GM23338 (cell line): ENCODE results near the gene CMIP. TPM values are rescaled to one million over a fixed set of nuclear protein-coding genes. Genes with fewer than 3 reads are reported as not detected.

Experiments
- ATAC-seq: fragments of 200-7000 bp; cut with Tn5 transposase; 3 replicates; pipeline ENCODE4 v1.9.1; 2020
- DNase-seq: peaks from one replicate; pipeline ENCODE4 v3.0.0-alpha.2; 2015; ENCODE audit warnings: low spot score
- H2AFZ ChIP-seq: fragments of 200-600 bp; sonication (generic); 2 replicates; pipeline ENCODE4 v1.8.0; 2016; ENCODE audit warnings: antibody characterized with exemption, mild to moderate bottlenecking, moderate library complexity
- H3F3A ChIP-seq: fragments of 200-600 bp; sonication (generic); replicated peaks from 2 replicates; pipeline ENCODE4 v1.8.0; 2017; ENCODE audit warnings: antibody characterized with exemption, mixed run types, low read depth
- H3K27ac ChIP-seq: fragments of 200-600 bp; sonication (generic); 2 replicates; pipeline ENCODE4 v1.6.1; 2016; ENCODE audit warnings: low read depth
- H3K27me3 ChIP-seq: fragments of 200-600 bp; sonication (generic); 2 replicates; pipeline ENCODE4 v1.8.0; 2016; ENCODE audit warnings: mild to moderate bottlenecking, mixed run types, moderate library complexity; ENCODE audit not compliant: insufficient read depth
- H3K36me3 ChIP-seq: fragments of 200-600 bp; sonication (generic); 2 replicates; pipeline ENCODE4 v1.8.0; 2016; ENCODE audit warnings: mild to moderate bottlenecking; ENCODE audit not compliant: insufficient read depth
- H3K4me1 ChIP-seq: fragments of 200-600 bp; sonication (generic); 2 replicates; pipeline ENCODE4 v1.8.0; 2016; ENCODE audit warnings: mild to moderate bottlenecking, moderate library complexity; ENCODE audit not compliant: insufficient read depth
- H3K4me2 ChIP-seq: fragments of 200-600 bp; sonication (generic); 2 replicates; pipeline ENCODE4 v1.7.1; 2017; ENCODE audit warnings: mixed run types
- H3K4me3 ChIP-seq: fragments of 200-600 bp; sonication (generic); 2 replicates; pipeline ENCODE4 v1.6.1; 2016; ENCODE audit warnings: mixed run types
- H3K79me2 ChIP-seq: fragments of 200-600 bp; sonication (generic); replicated peaks from 2 replicates; pipeline ENCODE4 v1.8.0; 2017; ENCODE audit warnings: mild to moderate bottlenecking; ENCODE audit not compliant: insufficient read depth
- H3K9me2 ChIP-seq: fragments of 200-600 bp; sonication (generic); 2 replicates; pipeline ENCODE4 v1.8.0; 2017; ENCODE audit not compliant: insufficient read depth
- H4K20me1 ChIP-seq: fragments of 200-600 bp; sonication (generic); replicated peaks from 2 replicates; pipeline ENCODE4 v1.8.0; 2017; ENCODE audit warnings: mild to moderate bottlenecking; ENCODE audit not compliant: insufficient read depth
- H3K27ac Mint-ChIP-seq: 2 replicates; pipeline ENCODE4 v1.8.0; 2020; ENCODE audit warnings: inconsistent platforms, mild to moderate bottlenecking, moderate library complexity, mixed read lengths
- H3K27me3 Mint-ChIP-seq: 3 replicates; pipeline ENCODE4 v1.8.0; 2022; ENCODE audit warnings: low read depth, mild to moderate bottlenecking, moderate library complexity, mixed read lengths, inconsistent platforms; ENCODE audit not compliant: insufficient read depth, poor library complexity
- H3K36me3 Mint-ChIP-seq: 3 replicates; pipeline ENCODE4 v1.8.0; 2021; ENCODE audit warnings: low read depth, mild to moderate bottlenecking, inconsistent platforms, moderate library complexity, mixed read lengths
- H3K4me1 Mint-ChIP-seq: 3 replicates; pipeline ENCODE4 v1.8.0; 2020; ENCODE audit warnings: mild to moderate bottlenecking, inconsistent platforms, mixed read lengths
- H3K4me3 Mint-ChIP-seq: 3 replicates; pipeline ENCODE4 v1.8.0; 2021; ENCODE audit warnings: moderate library complexity, mild to moderate bottlenecking, inconsistent platforms, mixed read lengths
- H3K9me3 Mint-ChIP-seq: 3 replicates; pipeline ENCODE4 v1.8.0; 2020; ENCODE audit warnings: moderate library complexity, mild to moderate bottlenecking, inconsistent platforms, mixed read lengths
- CREB1 ChIP-seq: fragments of 250-450 bp; sonication (Bioruptor Pico); IDR thresholded peaks from 2 replicates; pipeline ENCODE4 v1.5.0; 2020; ENCODE audit warnings: low read depth, mild to moderate bottlenecking, moderate library complexity
- CTCF ChIP-seq, 2 experiments: fragments of 200-600 bp in 1 of 2; sonication (generic) in 1 of 2; conservative IDR thresholded peaks; 2 replicates each; pipeline versions ENCODE4 v1.5.1 to v1.6.1; 2016 to 2017; ENCODE audit warnings: antibody characterized with exemption in 2 of 2, low read depth in 2 of 2, mild to moderate bottlenecking in 2 of 2, moderate library complexity in 1 of 2
- ETS1 ChIP-seq: IDR thresholded peaks from 2 replicates; pipeline ENCODE4 v1.6.1; 2016; ENCODE audit warnings: antibody characterized with exemption
- EZH2 ChIP-seq: fragments of 200-600 bp; sonication (generic); IDR thresholded peaks from one replicate; pipeline ENCODE4 v1.8.0; 2017; ENCODE audit warnings: antibody characterized with exemption, mild to moderate bottlenecking, low read depth; ENCODE audit not compliant: unreplicated experiment
- EZH2phosphoT487 ChIP-seq: fragments of 200-600 bp; sonication (generic); IDR thresholded peaks from one replicate; pipeline ENCODE4 v1.8.1; 2018; ENCODE audit warnings: antibody characterized with exemption; ENCODE audit not compliant: unreplicated experiment
- JUNB ChIP-seq: IDR thresholded peaks from one replicate; pipeline ENCODE4 v1.6.1; 2016; ENCODE audit warnings: antibody characterized with exemption; ENCODE audit not compliant: unreplicated experiment
- NANOG ChIP-seq: IDR thresholded peaks from 2 replicates; pipeline ENCODE4 v1.6.1; 2016; ENCODE audit warnings: antibody characterized with exemption, borderline replicate concordance
- POLR2AphosphoS5 ChIP-seq: IDR thresholded peaks from 2 replicates; pipeline ENCODE4 v1.6.1; 2016; ENCODE audit warnings: antibody characterized with exemption, low read depth
- REST ChIP-seq: IDR thresholded peaks from one replicate; pipeline ENCODE4 v1.6.1; 2018; ENCODE audit warnings: antibody characterized with exemption; ENCODE audit not compliant: unreplicated experiment
- STAT1 ChIP-seq: IDR thresholded peaks from one replicate; pipeline ENCODE4 v1.6.1; 2016; ENCODE audit warnings: antibody characterized with exemption; ENCODE audit not compliant: unreplicated experiment
- ZNF114 ChIP-seq: fragments of 250-450 bp; sonication (Bioruptor Pico); IDR thresholded peaks from 2 replicates; pipeline ENCODE4 v1.5.0; 2020; ENCODE audit warnings: mild to moderate bottlenecking, moderate library complexity
- ZNF331 ChIP-seq: fragments of 250-450 bp; sonication (Bioruptor Pico); IDR thresholded peaks from 2 replicates; pipeline ENCODE4 v1.5.0; 2020; ENCODE audit warnings: low read depth, mild to moderate bottlenecking, moderate library complexity
- ZNF462 ChIP-seq: fragments of 250-450 bp; sonication (Bioruptor Pico); IDR thresholded peaks from 2 replicates; pipeline ENCODE4 v1.5.0; 2020; ENCODE audit warnings: mild to moderate bottlenecking, moderate library complexity
- polyA plus RNA-seq: library from polyadenylated mRNA; unstranded; fragments of >200 nt; fragmentation: Nextera tagmentation; extraction: Ambion mirVana; gene quantifications from 2 replicates; pipeline ENCODE4 v1.2.1, GENCODE V29; 2016
- total RNA-seq: library from RNA; depleted of rRNA; stranded (reverse); fragments of >200 nt; shearing (Covaris generic); gene quantifications from 2 replicates; pipeline ENCODE4 v1.2.3, GENCODE V29; 2014

CMIP gene
- total and polyA plus RNA-seq, 2 experiments from 2014 or later, result 9.5 to 62.3 TPM

- H2AFZ ChIP-seq, result no peak overlapping the region
- no peaks in the 10 kb centered on the region; the same call in 1 of the 2 replicates for H3K4me1 ChIP-seq
- no peaks in the 10 kb centered on the region for H3K9me2 ChIP-seq
- peaks cover 76% of the 10 kb centered on the region for H4K20me1 ChIP-seq
- H3K4me1 Mint-ChIP-seq, result peaks cover 29% of the 10 kb centered on the region
- peaks cover 14% of the 10 kb centered on the region for H3K36me3 Mint-ChIP-seq
- H3K27me3 Mint-ChIP-seq, result peaks cover 2% of the 10 kb centered on the region
- no peak overlapping the region for H3K27ac Mint-ChIP-seq
- no peak overlapping the region for H3K4me3 ChIP-seq
- no peak for TF ChIP-seq EZH2phosphoT487
- no peak for TF ChIP-seq ZNF462
- no peak for TF ChIP-seq ETS1
- no peak for TF ChIP-seq ZNF331 (CRISPR knock-in tag)
- no peak for TF ChIP-seq STAT1
- TF ChIP-seq CTCF (conservative IDR thresholded peaks at IDR 0.05; ENCODE audit: low read depth in 2 of 2), result no peak
- no peak for TF ChIP-seq JUNB
- TF ChIP-seq CREB1 (CRISPR knock-in tag), result no peak
- TF ChIP-seq NANOG, result no peak
- no peak for TF ChIP-seq REST
- TF ChIP-seq POLR2AphosphoS5, result no peak
- no peak for TF ChIP-seq ZNF114 (CRISPR knock-in tag)
- TF ChIP-seq EZH2, result no peak
- H3K4me2 ChIP-seq, result no peak overlapping the region
- H3K9me3 Mint-ChIP-seq, result no peaks in the 10 kb centered on the region
- ATAC-seq (no peak), DNase-seq (no peak)
- H3K27ac ChIP-seq, result peak overlapping the region; percentile 73; the same call in 1 of the 2 replicates
- peaks cover 100% of the 10 kb centered on the region for H3K79me2 ChIP-seq
- no peaks in the 10 kb centered on the region for H3K36me3 ChIP-seq
- peaks cover 18% of the 10 kb centered on the region; the same call in 1 of the 2 replicates for H3F3A ChIP-seq
- no peaks in the 10 kb centered on the region for H3K27me3 ChIP-seq
- H3K4me3 Mint-ChIP-seq, result no peak overlapping the region
Observed at GRCh38 chr16:81469183-81469677, 24.6 kb downstream of the CMIP start.
